Progenitor cell of endocrine pancreas (in vitro differentiated cells): Measurements from ENCODE around the gene TLR4. TPM values are rescaled to one million over a fixed set of nuclear protein-coding genes. Genes with fewer than 3 reads are reported as not detected.

Source experiments
- DNase-seq: peaks from one replicate; pipeline ENCODE4 v3.0.0; 2021; ENCODE audit warnings: low spot score; ENCODE audit not compliant: unreplicated experiment
- H3K27ac Mint-ChIP-seq: 2 replicates; pipeline ENCODE4 v1.8.0; 2021; ENCODE audit warnings: mild to moderate bottlenecking, moderate library complexity, mixed read lengths
- H3K27me3 Mint-ChIP-seq: 2 replicates; pipeline ENCODE4 v1.8.0; 2021; ENCODE audit warnings: mixed read lengths
- H3K36me3 Mint-ChIP-seq: 2 replicates; pipeline ENCODE4 v1.8.0; 2022; ENCODE audit warnings: mixed read lengths; ENCODE audit not compliant: insufficient read depth
- H3K4me1 Mint-ChIP-seq: 2 replicates; pipeline ENCODE4 v1.8.0; 2021; ENCODE audit warnings: low read depth, mixed read lengths
- H3K4me3 Mint-ChIP-seq: 2 replicates; pipeline ENCODE4 v1.8.0; 2021; ENCODE audit warnings: low read depth, mild to moderate bottlenecking, moderate library complexity, mixed read lengths
- H3K9me3 Mint-ChIP-seq: 2 replicates; pipeline ENCODE4 v1.8.0; 2021; ENCODE audit warnings: low read depth, mixed read lengths
- CTCF ChIP-seq: fragments of 200-600 bp; sonication (generic); IDR thresholded peaks from one replicate; pipeline ENCODE4 v1.5.0; 2021; ENCODE audit warnings: antibody characterized with exemption, mild to moderate bottlenecking; ENCODE audit not compliant: unreplicated experiment
- total RNA-seq: library from RNA; stranded (reverse); gene quantifications from 2 replicates; pipeline ENCODE4 v1.2.1, GENCODE V29; 2021

Gene TLR4
- total RNA-seq, 1 donor from 2014 or later, result not detected

- H3K36me3 Mint-ChIP-seq, result no peaks in the 10 kb centered on the region
- DNase-seq, result no peak
These were observed 29.9 kb downstream of the TLR4 start for GRCh38 chr9:117734082-117734481.

GRCh38 chr9:117734523-117735314 lies 30.5 kb downstream of the TLR4 start:
- no peak for DNase-seq
- TF ChIP-seq CTCF, result no peak
- H3K4me1 Mint-ChIP-seq, result peaks cover 16% of the 10 kb centered on the region
- no peaks in the 10 kb centered on the region for H3K36me3 Mint-ChIP-seq
- no peak overlapping the region for H3K4me3 Mint-ChIP-seq
- no peaks in the 10 kb centered on the region for H3K27me3 Mint-ChIP-seq
- H3K27ac Mint-ChIP-seq, result no peak overlapping the region
- H3K9me3 Mint-ChIP-seq, result no peaks in the 10 kb centered on the region

More at GRCh38 chr9:117734082-117734481, 29.9 kb downstream of the TLR4 start:
- no peak for TF ChIP-seq CTCF
- Mint-ChIP-seq H3K4me3 (no peak overlapping the region), H3K27me3 (no peaks in the 10 kb centered on the region), H3K4me1 (peaks cover 16% of the 10 kb centered on the region), H3K9me3 (no peaks in the 10 kb centered on the region), H3K27ac (no peak overlapping the region)

DNA sequence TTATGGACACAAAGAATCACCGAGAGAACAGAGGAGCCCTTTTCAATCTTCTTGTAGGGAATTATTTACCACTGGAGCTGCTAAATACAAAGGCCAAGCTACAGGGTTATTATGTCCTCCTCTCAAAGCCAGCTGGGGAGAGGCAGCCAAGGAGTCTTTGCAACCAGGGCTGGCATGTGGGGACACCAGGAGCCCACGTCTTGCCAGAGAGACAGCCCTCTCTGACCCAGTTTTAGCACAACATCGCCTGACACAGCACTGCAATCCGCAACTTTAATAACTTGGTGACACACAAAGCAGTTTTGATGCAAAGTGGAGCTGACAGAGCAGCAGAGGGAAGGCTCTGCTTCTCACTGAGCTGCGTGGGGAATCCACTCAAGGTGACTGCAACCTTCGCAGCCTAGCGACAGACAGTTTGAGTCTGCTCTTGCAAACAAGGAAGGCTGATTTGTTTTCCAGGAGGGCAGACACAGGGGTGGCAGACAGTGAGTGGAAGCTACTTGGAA lies 33.6 kb downstream of the TLR4 start:
- peaks cover 7% of the 10 kb centered on the region for H3K27me3 Mint-ChIP-seq
- no peak for TF ChIP-seq CTCF
- H3K36me3 Mint-ChIP-seq, result no peaks in the 10 kb centered on the region
- no peak for DNase-seq
- H3K4me3 Mint-ChIP-seq, result no peak overlapping the region
- H3K9me3 Mint-ChIP-seq, result no peaks in the 10 kb centered on the region
- peaks cover 14% of the 10 kb centered on the region for H3K4me1 Mint-ChIP-seq
- no peak overlapping the region for H3K27ac Mint-ChIP-seq

- no peak overlapping the region for H3K27ac Mint-ChIP-seq
- no peak overlapping the region for H3K4me3 Mint-ChIP-seq
- peaks cover 8% of the 10 kb centered on the region for H3K27me3 Mint-ChIP-seq
- no peaks in the 10 kb centered on the region for H3K36me3 Mint-ChIP-seq
- peaks cover 5% of the 10 kb centered on the region for H3K4me1 Mint-ChIP-seq
- DNase-seq, result no peak
- no peaks in the 10 kb centered on the region for H3K9me3 Mint-ChIP-seq
- no peak for TF ChIP-seq CTCF
These were observed 35.0 kb downstream of the TLR4 start for GRCh38 chr9:117739206-117739605.

DNA sequence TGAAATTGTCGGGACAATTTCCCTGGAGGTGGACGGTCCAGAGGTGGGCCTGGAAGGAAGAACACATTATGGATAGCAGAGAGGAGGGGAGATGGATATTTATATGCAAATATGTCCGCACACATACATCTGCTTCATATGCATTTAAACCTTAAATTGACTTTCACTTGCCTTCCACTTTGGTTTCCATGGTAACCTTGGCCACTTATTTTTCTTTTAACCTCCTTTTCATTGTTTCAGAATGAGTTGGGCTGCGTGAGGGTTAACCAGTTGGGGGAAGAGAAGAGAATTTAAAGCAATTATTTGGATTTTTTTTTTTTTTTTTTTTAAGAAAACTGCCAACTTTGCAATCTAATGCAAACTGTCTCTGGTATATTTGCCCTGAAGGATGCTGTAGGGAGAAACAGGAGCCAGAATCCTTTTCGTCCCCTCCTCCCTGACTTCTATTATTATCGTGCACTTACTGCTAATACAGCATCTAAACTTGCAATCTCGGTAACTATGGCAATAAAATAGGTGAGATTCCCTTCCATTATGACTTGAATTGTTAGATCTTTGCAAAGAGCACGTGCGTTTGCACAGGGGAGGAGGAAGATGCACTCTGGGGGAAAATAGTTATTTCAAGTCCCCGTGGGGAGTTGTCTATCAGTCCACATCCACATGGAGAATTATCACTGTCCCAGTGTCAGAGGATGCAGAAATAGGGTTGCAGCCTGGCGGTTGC lies 35.6 kb downstream of the TLR4 start:
- H3K36me3 Mint-ChIP-seq, result no peaks in the 10 kb centered on the region
- H3K4me3 Mint-ChIP-seq, result no peak overlapping the region
- no peaks in the 10 kb centered on the region for H3K9me3 Mint-ChIP-seq
- H3K27ac Mint-ChIP-seq, result no peak overlapping the region
- H3K4me1 Mint-ChIP-seq, result peaks cover 5% of the 10 kb centered on the region
- no peak for DNase-seq
- TF ChIP-seq CTCF, result no peak
- H3K27me3 Mint-ChIP-seq, result peaks cover 13% of the 10 kb centered on the region
